ENCODE measurements around the gene ADRB1.

Gene ADRB1

GRCh38 chr10:114094795-114095194, 51.1 kb downstream of the ADRB1 start:
- DNase-seq (ENCODE audit: low spot score) = no peak

GRCh38 chr10:114095559-114096337, 52.1 kb downstream of the ADRB1 start:
- DNase-seq (ENCODE audit: low spot score) = no peak
